Stomach (tissue), 4 donors: ENCODE results near the gene TENM3.

Source experiments
- POLR2A ChIP-seq, 4 donors: fragments of 450-650 bp; IDR thresholded peaks; one replicate each; pipeline ENCODE4 v1.6.1; 2016; ENCODE audit warnings: antibody characterized with exemption in 4 of 4, control low read depth in 2 of 4, mild to moderate bottlenecking in 1 of 4, moderate library complexity in 1 of 4
- TF ChIP-seq, protein P1 (sequence below), 7 experiments: fragments of 450-650 bp in 4 of 7; fragments of 200-600 bp in 3 of 7; sonication (generic) in 3 of 7; IDR thresholded peaks; one replicate each; pipeline ENCODE4 v1.5.1; 2016 to 2019; ENCODE audit warnings: antibody characterized with exemption in 7 of 7, control low read depth in 2 of 7, mild to moderate bottlenecking in 1 of 7

- TF ChIP-seq POLR2A (IDR thresholded peaks at IDR 0.05): no peak
- TF ChIP-seq, protein P1, sequence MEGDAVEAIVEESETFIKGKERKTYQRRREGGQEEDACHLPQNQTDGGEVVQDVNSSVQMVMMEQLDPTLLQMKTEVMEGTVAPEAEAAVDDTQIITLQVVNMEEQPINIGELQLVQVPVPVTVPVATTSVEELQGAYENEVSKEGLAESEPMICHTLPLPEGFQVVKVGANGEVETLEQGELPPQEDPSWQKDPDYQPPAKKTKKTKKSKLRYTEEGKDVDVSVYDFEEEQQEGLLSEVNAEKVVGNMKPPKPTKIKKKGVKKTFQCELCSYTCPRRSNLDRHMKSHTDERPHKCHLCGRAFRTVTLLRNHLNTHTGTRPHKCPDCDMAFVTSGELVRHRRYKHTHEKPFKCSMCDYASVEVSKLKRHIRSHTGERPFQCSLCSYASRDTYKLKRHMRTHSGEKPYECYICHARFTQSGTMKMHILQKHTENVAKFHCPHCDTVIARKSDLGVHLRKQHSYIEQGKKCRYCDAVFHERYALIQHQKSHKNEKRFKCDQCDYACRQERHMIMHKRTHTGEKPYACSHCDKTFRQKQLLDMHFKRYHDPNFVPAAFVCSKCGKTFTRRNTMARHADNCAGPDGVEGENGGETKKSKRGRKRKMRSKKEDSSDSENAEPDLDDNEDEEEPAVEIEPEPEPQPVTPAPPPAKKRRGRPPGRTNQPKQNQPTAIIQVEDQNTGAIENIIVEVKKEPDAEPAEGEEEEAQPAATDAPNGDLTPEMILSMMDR (IDR thresholded peaks at IDR 0.05): no peak
Observed at GRCh38 chr4:182475539-182475938, 232.3 kb downstream of the TENM3 start.
